Neural progenitor cell (in vitro differentiated cells): Measurements from ENCODE around the gene BCL7A. TPM values are rescaled to one million over a fixed set of nuclear protein-coding genes. Genes with fewer than 3 reads are reported as not detected.

Source experiments
- DNase-seq: peaks from one replicate; pipeline ENCODE4 v3.0.0-alpha.2; 2016; ENCODE audit warnings: low spot score
- H2AFZ ChIP-seq: fragments of 200-600 bp; sonication (generic); replicated peaks from 2 replicates; pipeline ENCODE4 v1.6.1; 2016; ENCODE audit warnings: antibody characterized with exemption
- H3F3A ChIP-seq: fragments of 200-600 bp; sonication (generic); 2 replicates; pipeline ENCODE4 v1.6.1; 2016; ENCODE audit warnings: antibody characterized with exemption, low read depth
- H3K27ac ChIP-seq: fragments of 200-600 bp; sonication (generic); 2 replicates; pipeline ENCODE4 v1.5.1; 2016; ENCODE audit warnings: mild to moderate bottlenecking
- H3K27me3 ChIP-seq: fragments of 200-600 bp; sonication (generic); 2 replicates; pipeline ENCODE4 v1.6.1; 2016; ENCODE audit warnings: mild to moderate bottlenecking, moderate library complexity
- H3K36me3 ChIP-seq: fragments of 200-600 bp; sonication (generic); 2 replicates; pipeline ENCODE4 v1.5.1; 2016
- H3K4me1 ChIP-seq: fragments of 200-600 bp; sonication (generic); 2 replicates; pipeline ENCODE4 v1.6.1; 2016; ENCODE audit warnings: mixed run types
- H3K4me2 ChIP-seq: fragments of 200-600 bp; sonication (generic); 2 replicates; pipeline ENCODE4 v1.6.1; 2016
- H3K4me3 ChIP-seq: fragments of 200-600 bp; sonication (generic); 2 replicates; pipeline ENCODE4 v1.5.1; 2016
- H3K79me2 ChIP-seq: fragments of 200-600 bp; sonication (generic); 2 replicates; pipeline ENCODE4 v1.6.1; 2016; ENCODE audit warnings: low read depth
- H3K9ac ChIP-seq: fragments of 200-600 bp; sonication (generic); 2 replicates; pipeline ENCODE4 v1.6.1; 2016
- H3K9me3 ChIP-seq: fragments of 200-600 bp; sonication (generic); 2 replicates; pipeline ENCODE4 v1.5.1; 2016; ENCODE audit warnings: low read depth
- H4K20me1 ChIP-seq: fragments of 200-600 bp; sonication (generic); 2 replicates; pipeline ENCODE4 v1.6.1; 2016; ENCODE audit warnings: low read depth
- H3K27ac Mint-ChIP-seq: 3 replicates; pipeline ENCODE4 v1.8.0; 2021; ENCODE audit warnings: mixed read lengths
- H3K27me3 Mint-ChIP-seq: 2 replicates; pipeline ENCODE4 v1.8.0; 2022; ENCODE audit warnings: low read depth, mild to moderate bottlenecking, inconsistent platforms, moderate library complexity, mixed read lengths; ENCODE audit not compliant: insufficient read depth
- H3K36me3 Mint-ChIP-seq: 3 replicates; pipeline ENCODE4 v1.8.0; 2021; ENCODE audit warnings: mixed read lengths
- H3K4me1 Mint-ChIP-seq: 3 replicates; pipeline ENCODE4 v1.8.0; 2021; ENCODE audit warnings: mixed read lengths
- H3K4me3 Mint-ChIP-seq: 3 replicates; pipeline ENCODE4 v1.8.0; 2021; ENCODE audit warnings: mild to moderate bottlenecking, moderate library complexity, mixed read lengths
- H3K9me3 Mint-ChIP-seq: 3 replicates; pipeline ENCODE4 v1.8.0; 2020; ENCODE audit warnings: mixed read lengths
- EZH2 ChIP-seq: fragments of 200-600 bp; sonication (generic); IDR thresholded peaks from 2 replicates; pipeline ENCODE4 v1.6.1; 2017; ENCODE audit warnings: antibody characterized with exemption, mild to moderate bottlenecking, moderate library complexity
- EZH2phosphoT487 ChIP-seq: fragments of 200-600 bp; sonication (generic); IDR thresholded peaks from 2 replicates; pipeline ENCODE4 v1.6.1; 2017; ENCODE audit warnings: antibody characterized with exemption
- total RNA-seq: library from RNA; depleted of rRNA; stranded (reverse); fragments of >200 nt; gene quantifications from 2 replicates; pipeline ENCODE4 v1.2.3, GENCODE V29; 2015; ENCODE audit warnings: low replicate concordance
- TF ChIP-seq, protein P1 (sequence below): fragments of 200-600 bp; sonication (generic); IDR thresholded peaks from 2 replicates; pipeline ENCODE4 v1.5.1; 2017; ENCODE audit warnings: antibody characterized with exemption, mild to moderate bottlenecking

The BCL7A gene
- total RNA-seq, 1 donor from 2014 or later: 22.1 TPM

GRCh38 chr12:122064025-122064777, 42.5 kb downstream of the BCL7A start:
- Histone ChIP-seq H3K27me3 (no peaks in the 10 kb centered on the region), H3F3A (peaks cover 27% of the 10 kb centered on the region), H3K36me3 (no peaks in the 10 kb centered on the region), H3K9me3 (no peaks in the 10 kb centered on the region), H3K9ac (no peak overlapping the region), H3K79me2 (no peaks in the 10 kb centered on the region), H3K4me1 (peaks cover 13% of the 10 kb centered on the region), H3K4me3 (no peak overlapping the region), H3K4me2 (peak overlapping the region; percentile 54), H2AFZ (no peak overlapping the region), H3K27ac (no peak overlapping the region), H4K20me1 (peaks cover 27% of the 10 kb centered on the region)
- TF ChIP-seq EZH2: no peak
- TF ChIP-seq, protein P1, sequence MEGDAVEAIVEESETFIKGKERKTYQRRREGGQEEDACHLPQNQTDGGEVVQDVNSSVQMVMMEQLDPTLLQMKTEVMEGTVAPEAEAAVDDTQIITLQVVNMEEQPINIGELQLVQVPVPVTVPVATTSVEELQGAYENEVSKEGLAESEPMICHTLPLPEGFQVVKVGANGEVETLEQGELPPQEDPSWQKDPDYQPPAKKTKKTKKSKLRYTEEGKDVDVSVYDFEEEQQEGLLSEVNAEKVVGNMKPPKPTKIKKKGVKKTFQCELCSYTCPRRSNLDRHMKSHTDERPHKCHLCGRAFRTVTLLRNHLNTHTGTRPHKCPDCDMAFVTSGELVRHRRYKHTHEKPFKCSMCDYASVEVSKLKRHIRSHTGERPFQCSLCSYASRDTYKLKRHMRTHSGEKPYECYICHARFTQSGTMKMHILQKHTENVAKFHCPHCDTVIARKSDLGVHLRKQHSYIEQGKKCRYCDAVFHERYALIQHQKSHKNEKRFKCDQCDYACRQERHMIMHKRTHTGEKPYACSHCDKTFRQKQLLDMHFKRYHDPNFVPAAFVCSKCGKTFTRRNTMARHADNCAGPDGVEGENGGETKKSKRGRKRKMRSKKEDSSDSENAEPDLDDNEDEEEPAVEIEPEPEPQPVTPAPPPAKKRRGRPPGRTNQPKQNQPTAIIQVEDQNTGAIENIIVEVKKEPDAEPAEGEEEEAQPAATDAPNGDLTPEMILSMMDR: peak; percentile 52
- Mint-ChIP-seq H3K36me3 (peaks cover 8% of the 10 kb centered on the region), H3K27ac (peak overlapping the region; percentile 17), H3K9me3 (no peaks in the 10 kb centered on the region), H3K27me3 (peaks cover 4% of the 10 kb centered on the region), H3K4me3 (peak overlapping the region; percentile 82), H3K4me1 (peaks cover 38% of the 10 kb centered on the region)
- peak; percentile 87 for DNase-seq

GRCh38 chr12:122064780-122065588, 43.3 kb downstream of the BCL7A start:
- Histone ChIP-seq H3K4me3 (no peak overlapping the region), H3K36me3 (no peaks in the 10 kb centered on the region), H3K9ac (no peak overlapping the region), H3K27me3 (no peaks in the 10 kb centered on the region), H3F3A (peaks cover 27% of the 10 kb centered on the region), H4K20me1 (peaks cover 27% of the 10 kb centered on the region), H3K27ac (no peak overlapping the region), H3K9me3 (no peaks in the 10 kb centered on the region), H2AFZ (no peak overlapping the region), H3K79me2 (no peaks in the 10 kb centered on the region), H3K4me1 (peaks cover 13% of the 10 kb centered on the region), H3K4me2 (peak overlapping the region; percentile 54)
- Mint-ChIP-seq H3K4me1 (peaks cover 38% of the 10 kb centered on the region), H3K9me3 (no peaks in the 10 kb centered on the region), H3K27me3 (peaks cover 4% of the 10 kb centered on the region), H3K27ac (peak overlapping the region; percentile 95), H3K4me3 (peak overlapping the region; percentile 82), H3K36me3 (peaks cover 8% of the 10 kb centered on the region)
- TF ChIP-seq EZH2 (no peak), EZH2phosphoT487 (no peak)
- TF ChIP-seq, protein P1: no peak
- peak; percentile 57 for DNase-seq

DNA sequence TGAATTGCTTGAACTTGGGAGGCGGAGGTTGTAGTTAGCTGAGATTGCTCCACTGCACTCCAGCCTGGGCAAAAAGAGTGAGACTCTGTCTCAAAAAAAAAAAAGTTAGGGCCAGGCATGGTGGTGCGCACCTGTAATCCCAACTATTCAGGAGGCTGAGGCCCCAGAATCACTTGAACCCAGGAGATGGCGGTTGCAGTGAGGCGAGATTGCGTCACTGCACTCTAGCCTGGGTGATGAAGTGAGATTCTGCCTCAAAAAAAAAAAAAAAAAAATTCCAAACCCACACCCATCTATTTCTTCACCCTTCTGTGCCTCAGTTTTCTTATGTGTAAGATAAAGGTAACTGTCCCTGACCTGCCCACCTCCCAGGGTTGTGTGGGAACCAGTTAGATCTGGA, 45.9 kb downstream of the BCL7A start:
- no peak for DNase-seq
- no peaks in the 10 kb centered on the region for H3K79me2 ChIP-seq
- Mint-ChIP-seq H3K27me3 (peaks cover 4% of the 10 kb centered on the region), H3K4me3 (no peak overlapping the region), H3K27ac (no peak overlapping the region), H3K4me1 (peaks cover 42% of the 10 kb centered on the region), H3K36me3 (no peaks in the 10 kb centered on the region), H3K9me3 (no peaks in the 10 kb centered on the region)
- H3K4me1 ChIP-seq: peaks cover 13% of the 10 kb centered on the region
- H3K9me3 ChIP-seq: no peaks in the 10 kb centered on the region
- H3F3A ChIP-seq: peaks cover 27% of the 10 kb centered on the region
- no peak overlapping the region for H3K27ac ChIP-seq
- TF ChIP-seq, protein P1: no peak
- TF ChIP-seq EZH2phosphoT487: no peak
- no peak for TF ChIP-seq EZH2
- H3K4me2 ChIP-seq: no peak overlapping the region
- no peak overlapping the region for H3K9ac ChIP-seq
- no peak overlapping the region for H3K4me3 ChIP-seq
- no peak overlapping the region for H2AFZ ChIP-seq
- peaks cover 24% of the 10 kb centered on the region for H4K20me1 ChIP-seq
- H3K27me3 ChIP-seq: peaks cover 4% of the 10 kb centered on the region
- H3K36me3 ChIP-seq: no peaks in the 10 kb centered on the region
